Activated CD8-positive, alpha-beta memory T cell treated with anti-CD3 and anti-CD28 coated beads, Interleukin-2, amount 50 U/mL, for 1 hour (primary cell): Measurements from ENCODE around the gene SURF2.

ENCODE experiments used
- DNase-seq: peaks from one replicate; pipeline ENCODE4 v3.0.0-alpha.2; 2020; ENCODE audit errors: extremely low read depth

Gene SURF2

GRCh38 chr9:133335924-133336811, 20.2 kb upstream of the SURF2 start, which contains the start of gene SURF6:
Gene SURF6 (minus strand): TSS chr9:133336188. CDS start chr9:133336132, 56 bp downstream.
- peak; percentile 81 for DNase-seq

GRCh38 chr9:133339641-133340040, 16.7 kb upstream of the SURF2 start:
- no peak for DNase-seq

- DNase-seq = no peak
These were observed 16.1 kb upstream of the SURF2 start for GRCh38 chr9:133340256-133340655.

- DNase-seq = no peak
These were observed 15.4 kb upstream of the SURF2 start for GRCh38 chr9:133340916-133341315.

- no peak for DNase-seq
These were observed 14.8 kb upstream of the SURF2 start for GRCh38 chr9:133341369-133342068.

GRCh38 chr9:133342069-133342406, 14.3 kb upstream of the SURF2 start:
- DNase-seq = no peak

- no peak for DNase-seq
These were observed 13.8 kb upstream of the SURF2 start for GRCh38 chr9:133342570-133342969.

GRCh38 chr9:133344071-133344470, 12.3 kb upstream of the SURF2 start:
- no peak for DNase-seq

- DNase-seq = no peak
These were observed 11.4 kb upstream of the SURF2 start for GRCh38 chr9:133344979-133345378.

- DNase-seq = no peak
These were observed 10.8 kb upstream of the SURF2 start for GRCh38 chr9:133345596-133345995.

GRCh38 chr9:133346021-133346785, 10.1 kb upstream of the SURF2 start:
- no peak for DNase-seq

GRCh38 chr9:133347515-133347984, 8.8 kb upstream of the SURF2 start:
- DNase-seq = no peak

- DNase-seq = peak; percentile 69
These were observed 8.2 kb upstream of the SURF2 start, which contains the start of the genes MED22 and RPL7A for GRCh38 chr9:133347985-133348717. Gene MED22 (minus strand): TSS chr9:133348131. CDS start chr9:133346662, 1,469 bp downstream. Gene RPL7A (plus strand): TSS chr9:133348218. CDS start chr9:133348244, 26 bp downstream.

- DNase-seq = no peak
These were observed 7.4 kb upstream of the SURF2 start for GRCh38 chr9:133348718-133349573.

- DNase-seq = no peak
These were observed 6.3 kb upstream of the SURF2 start for GRCh38 chr9:133349965-133350616.

- no peak for DNase-seq
These were observed 4.8 kb upstream of the SURF2 start for GRCh38 chr9:133351526-133351907.

- DNase-seq = no peak
These were observed 4.3 kb upstream of the SURF2 start for GRCh38 chr9:133351908-133352634.

- DNase-seq = no peak
These were observed 3.6 kb upstream of the SURF2 start for GRCh38 chr9:133352635-133353340.
